Astrocyte of the hippocampus (primary cell): ENCODE measurements around the gene ATP6V1B1.

ENCODE experiments used
- DNase-seq: peaks from one replicate; pipeline ENCODE4 v3.0.0; 2011; ENCODE audit warnings: low read depth, low spot score

ATP6V1B1 gene

GRCh38 chr2:70964596-70965386 is 29.1 kb downstream of the ATP6V1B1 start:
- peak; percentile 75 for DNase-seq

DNA sequence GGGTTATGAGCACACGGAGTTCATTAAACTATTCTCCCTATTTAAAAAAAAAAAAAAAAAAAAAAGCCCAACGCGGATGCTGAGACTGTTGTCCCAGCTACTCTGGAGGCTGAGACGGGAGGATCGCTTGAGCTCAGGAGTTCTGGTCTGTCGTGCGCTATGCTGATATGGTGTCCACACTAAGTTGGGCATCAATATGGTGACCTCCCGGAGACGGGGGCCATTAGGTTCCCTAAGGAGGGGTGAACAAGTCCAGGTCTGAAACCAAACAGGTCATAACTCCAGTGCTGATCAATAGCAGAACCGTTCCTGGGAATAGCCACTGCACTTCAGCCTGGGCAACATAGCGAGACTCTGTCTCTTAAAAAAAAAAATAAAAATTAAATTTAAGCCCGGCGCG is 29.8 kb downstream of the ATP6V1B1 start:
- DNase-seq = no peak

DNA sequence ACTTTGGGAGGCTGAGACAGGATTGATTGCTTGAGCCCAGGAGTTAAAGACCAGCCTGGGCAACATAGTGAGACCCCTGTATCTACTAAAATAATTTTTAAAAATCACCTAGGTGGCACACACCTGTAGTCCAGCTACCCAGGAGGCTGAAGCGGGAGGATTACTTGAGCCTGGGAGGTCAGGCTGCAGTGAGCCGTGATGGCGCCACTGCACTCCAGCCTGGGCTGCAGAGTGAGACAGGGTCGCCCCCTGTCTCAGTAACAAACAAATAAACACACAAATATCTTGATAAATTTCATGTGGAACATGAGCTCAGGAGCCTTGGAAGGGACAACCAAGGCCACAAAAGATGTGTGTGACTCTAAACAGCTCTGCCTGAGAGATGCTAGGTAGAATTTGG is 31.0 kb downstream of the ATP6V1B1 start:
- DNase-seq = no peak

- DNase-seq = no peak
Measured at GRCh38 chr2:70967189-70967588, 31.5 kb downstream of the ATP6V1B1 start.

- DNase-seq = no peak
Measured at GRCh38 chr2:70974592-70974991, 38.9 kb downstream of the ATP6V1B1 start.

DNA sequence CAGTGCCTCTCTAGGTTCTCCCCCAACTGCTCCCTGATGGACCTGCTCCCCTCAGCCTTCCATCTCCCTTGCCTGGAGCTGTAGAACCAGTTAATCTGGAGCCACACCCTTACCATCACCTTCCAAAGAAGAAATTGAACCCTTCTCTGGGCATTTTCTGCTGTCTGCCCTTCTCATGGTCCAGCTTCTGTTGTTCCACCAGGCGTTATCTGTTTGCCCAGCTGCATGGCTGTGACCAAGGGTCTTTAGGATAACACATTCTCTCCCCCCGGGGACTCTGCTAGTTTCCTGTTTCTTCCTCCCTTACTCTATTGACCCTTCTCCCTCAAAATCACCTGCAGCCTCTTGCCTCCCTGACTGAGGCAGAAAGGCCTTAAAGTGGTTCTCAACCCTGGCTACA is 39.5 kb downstream of the ATP6V1B1 start:
- no peak for DNase-seq

- DNase-seq = peak; percentile 81
Measured at GRCh38 chr2:70977605-70978205, 42.0 kb downstream of the ATP6V1B1 start.

- peak; percentile 69 for DNase-seq
Measured at GRCh38 chr2:70978341-70979179, 42.9 kb downstream of the ATP6V1B1 start, which contains the start of gene ANKRD53. Gene ANKRD53 (plus strand): TSS chr2:70978630. CDS start chr2:70978646, 16 bp downstream.

DNA sequence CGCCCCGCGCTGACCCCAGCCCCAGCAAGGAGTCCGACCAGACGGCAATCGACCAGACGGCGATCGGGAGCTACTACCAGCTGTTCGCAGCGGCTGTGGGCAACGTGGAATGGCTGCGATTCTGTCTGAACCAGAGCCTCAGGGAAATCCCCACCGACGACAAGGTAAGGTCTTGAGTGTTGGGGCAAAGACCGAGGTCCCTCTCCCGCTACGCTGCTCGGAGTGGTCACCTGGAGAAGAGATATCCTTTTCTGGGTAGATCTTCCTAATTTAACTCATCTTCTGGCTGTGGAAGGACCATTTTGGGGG is 43.4 kb downstream of the ATP6V1B1 start:
- no peak for DNase-seq

- DNase-seq = no peak
Measured at GRCh38 chr2:70979626-70980025, 43.9 kb downstream of the ATP6V1B1 start.

DNA sequence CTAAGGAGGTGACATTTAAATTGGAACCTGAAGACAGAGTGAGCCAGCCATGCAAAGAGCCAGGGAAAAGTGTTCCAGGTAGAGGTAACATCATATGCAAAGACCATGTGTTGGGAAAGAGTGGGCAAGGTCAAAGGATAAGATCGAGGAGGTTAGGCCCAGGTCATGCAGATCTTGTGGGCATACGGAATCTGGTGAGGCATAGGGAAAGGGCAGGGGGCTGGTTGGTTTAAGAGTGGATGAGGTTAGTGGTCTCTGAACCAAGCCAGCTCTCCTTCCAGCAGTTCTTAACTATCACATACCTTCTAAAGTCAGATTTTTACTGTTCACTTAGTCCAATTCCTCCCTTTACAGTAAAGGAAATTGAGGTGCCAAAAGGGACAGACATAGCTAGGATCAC is 45.7 kb downstream of the ATP6V1B1 start:
- DNase-seq = no peak

DNA sequence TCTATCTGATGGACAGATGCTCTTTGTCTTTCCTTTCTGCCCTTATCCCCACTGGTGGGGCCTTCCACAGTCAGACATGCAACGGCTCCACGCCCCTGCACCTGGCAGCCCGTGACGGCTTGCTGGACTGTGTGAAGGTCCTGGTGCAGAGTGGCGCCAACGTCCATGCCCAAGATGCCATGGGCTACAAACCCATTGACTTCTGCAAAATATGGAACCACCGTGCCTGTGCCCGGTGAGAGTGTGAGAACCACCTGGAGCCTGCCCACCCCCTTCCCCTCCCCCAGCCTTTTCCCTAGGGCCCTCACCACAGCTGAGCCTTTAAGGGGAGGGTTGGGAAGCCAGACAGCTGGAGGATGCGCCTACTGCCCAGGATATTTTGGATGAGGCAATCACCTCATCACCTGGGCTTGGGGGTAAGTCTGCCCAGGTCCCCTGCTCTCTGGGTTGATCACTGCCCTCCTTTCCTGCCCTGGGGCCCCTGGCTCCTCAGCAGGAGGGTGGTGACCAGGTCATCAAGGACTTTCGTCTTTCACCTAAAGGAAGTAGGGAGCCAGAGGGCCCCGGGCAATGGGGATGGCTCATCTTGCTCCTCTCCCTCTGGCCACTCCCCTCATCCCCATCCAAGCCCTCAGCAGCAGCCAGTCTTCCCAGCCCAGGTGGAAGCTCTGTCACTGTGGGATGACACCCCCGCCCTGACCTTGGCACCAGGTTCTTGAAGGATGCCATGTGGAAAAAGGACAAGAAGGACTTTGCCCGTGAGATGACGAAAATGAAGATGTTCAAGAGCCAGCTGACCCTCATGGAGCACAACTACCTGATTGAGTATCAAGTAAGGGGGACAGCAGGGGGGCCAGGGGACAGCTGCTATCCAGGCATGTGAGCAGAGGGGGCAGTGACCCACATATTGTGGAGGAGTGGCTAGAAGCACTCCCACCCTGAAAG is 46.4 kb downstream of the ATP6V1B1 start:
- DNase-seq = no peak

- DNase-seq = no peak
Measured at GRCh38 chr2:70982971-70983370, 47.3 kb downstream of the ATP6V1B1 start.

DNA sequence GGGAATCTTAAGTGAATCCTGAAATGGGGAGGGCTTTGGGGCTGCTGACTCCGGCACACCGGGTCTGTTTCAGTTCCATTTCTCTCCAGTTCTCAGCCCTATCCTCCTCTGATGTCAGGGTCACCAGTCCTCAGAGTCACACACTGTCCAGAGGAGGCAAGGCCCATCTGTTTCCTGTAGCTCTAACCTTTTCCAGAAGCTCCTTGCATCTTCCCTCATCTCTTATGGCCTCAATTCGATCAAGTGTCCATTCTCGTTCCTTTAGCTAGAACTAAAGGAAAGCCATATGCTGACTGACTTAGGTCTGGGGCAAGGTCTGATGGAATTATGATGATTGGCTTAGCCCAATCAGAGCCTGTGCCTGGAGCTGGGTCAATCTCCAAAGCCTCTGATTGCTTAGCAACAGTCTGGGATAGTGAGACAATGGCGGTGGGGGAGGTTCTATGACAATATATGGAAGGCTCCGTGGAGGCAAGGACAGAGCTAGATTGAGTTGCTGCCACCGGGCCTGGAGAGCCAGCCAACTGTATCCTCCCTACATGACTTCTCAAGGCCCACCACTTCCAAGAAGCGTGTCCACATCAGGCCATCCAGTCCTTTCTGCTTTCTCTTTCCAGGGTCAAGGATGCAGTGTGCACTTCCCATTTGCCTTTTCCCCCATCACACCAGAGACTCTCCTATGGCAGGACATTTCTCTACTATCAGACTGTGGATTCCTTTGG is 48.0 kb downstream of the ATP6V1B1 start:
- no peak for DNase-seq

- DNase-seq = no peak
Measured at GRCh38 chr2:70984228-70984575, 48.5 kb downstream of the ATP6V1B1 start.

GRCh38 chr2:70984576-70985282 is 49.0 kb downstream of the ATP6V1B1 start:
- DNase-seq = peak; percentile 75

GRCh38 chr2:70985283-70985688 is 49.6 kb downstream of the ATP6V1B1 start:
- no peak for DNase-seq

DNA sequence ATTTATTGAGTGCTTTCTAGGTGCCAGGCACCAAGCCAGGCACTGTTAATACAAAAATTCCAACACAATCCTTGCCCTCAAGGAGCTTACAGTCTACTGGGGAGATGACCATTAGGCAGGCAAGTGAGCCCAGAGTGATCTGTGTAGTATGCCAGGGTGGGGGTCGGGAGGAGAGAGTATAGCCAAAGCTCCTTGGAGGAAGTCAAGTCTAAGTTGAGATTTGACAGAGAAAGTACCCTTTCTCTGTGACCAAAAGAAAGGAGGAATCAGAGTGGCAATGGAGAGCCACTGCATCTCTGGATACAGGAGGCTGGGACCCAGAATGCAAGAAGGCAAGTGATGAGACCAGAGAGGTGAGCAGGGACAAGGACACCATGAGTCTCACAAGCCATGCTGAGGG is 50.3 kb downstream of the ATP6V1B1 start:
- no peak for DNase-seq

DNA sequence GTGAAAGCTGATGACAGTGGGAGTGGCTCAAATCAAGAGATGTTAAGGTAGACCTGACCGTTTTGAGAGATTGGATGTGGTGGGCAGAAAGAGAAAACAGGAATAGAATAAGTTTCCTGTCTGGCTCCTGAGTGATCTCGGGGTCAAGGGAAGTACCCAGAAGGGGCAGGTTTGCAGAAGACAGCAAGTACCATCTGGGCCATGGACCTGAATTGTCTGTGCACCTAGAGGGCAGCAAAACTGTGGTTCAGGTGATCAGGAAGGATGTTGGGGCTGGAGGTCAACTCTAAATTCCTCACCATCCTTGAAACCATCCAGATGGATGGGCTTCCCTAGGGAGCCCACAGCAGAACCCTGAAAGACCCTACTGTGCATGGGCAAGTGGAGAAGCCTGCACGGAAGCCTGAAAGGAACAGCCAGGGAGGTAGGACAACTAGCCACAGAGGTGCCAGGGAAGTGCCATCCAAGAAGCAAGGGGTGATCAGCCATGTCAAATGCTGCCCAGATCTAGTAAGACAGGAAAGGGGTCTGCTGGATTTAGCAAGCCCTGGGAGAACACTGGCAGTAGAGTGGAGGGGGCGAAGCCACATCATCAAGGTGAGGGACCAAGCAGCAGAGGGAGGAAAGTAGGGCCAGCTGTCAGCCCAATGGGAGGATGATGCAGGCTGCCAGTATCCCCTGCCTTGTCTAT is 50.9 kb downstream of the ATP6V1B1 start:
- DNase-seq = no peak

GRCh38 chr2:70987386-70987785 is 51.7 kb downstream of the ATP6V1B1 start:
- DNase-seq = no peak
